ENCODE results near the gene TMEM145. TPM values are rescaled to one million over a fixed set of nuclear protein-coding genes. Genes with fewer than 3 reads are reported as not detected.

TMEM145 gene
- total RNA-seq, 1 donor from 2014 or later = 0.92 TPM

DNA sequence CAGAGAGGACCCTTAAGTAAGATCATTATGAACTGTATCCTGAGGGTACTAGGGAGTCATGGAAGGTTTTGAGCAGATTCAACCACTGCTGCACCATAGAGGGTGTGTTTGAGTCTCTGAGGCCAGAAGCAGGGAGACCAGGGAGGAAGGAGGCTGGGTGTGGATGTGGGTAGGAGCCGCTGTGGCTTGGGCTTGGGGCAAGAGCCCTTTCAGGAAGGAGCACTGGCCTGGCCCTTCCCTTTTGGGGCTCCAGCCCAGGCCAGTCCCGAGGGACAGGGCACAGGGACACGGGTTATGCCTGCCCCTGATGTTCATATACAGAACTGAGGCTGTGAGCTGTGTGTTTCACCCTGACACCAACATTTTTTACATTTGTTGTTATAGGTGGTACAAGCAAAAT is 36.8 kb upstream of the TMEM145 start:
- peaks cover 34% of the 10 kb centered on the region for H3K4me1 Mint-ChIP-seq
- H3K4me3 Mint-ChIP-seq = no peak overlapping the region
- TF ChIP-seq, protein P1, sequence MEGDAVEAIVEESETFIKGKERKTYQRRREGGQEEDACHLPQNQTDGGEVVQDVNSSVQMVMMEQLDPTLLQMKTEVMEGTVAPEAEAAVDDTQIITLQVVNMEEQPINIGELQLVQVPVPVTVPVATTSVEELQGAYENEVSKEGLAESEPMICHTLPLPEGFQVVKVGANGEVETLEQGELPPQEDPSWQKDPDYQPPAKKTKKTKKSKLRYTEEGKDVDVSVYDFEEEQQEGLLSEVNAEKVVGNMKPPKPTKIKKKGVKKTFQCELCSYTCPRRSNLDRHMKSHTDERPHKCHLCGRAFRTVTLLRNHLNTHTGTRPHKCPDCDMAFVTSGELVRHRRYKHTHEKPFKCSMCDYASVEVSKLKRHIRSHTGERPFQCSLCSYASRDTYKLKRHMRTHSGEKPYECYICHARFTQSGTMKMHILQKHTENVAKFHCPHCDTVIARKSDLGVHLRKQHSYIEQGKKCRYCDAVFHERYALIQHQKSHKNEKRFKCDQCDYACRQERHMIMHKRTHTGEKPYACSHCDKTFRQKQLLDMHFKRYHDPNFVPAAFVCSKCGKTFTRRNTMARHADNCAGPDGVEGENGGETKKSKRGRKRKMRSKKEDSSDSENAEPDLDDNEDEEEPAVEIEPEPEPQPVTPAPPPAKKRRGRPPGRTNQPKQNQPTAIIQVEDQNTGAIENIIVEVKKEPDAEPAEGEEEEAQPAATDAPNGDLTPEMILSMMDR (IDR thresholded peaks at IDR 0.05; ENCODE audit: unreplicated experiment) = no peak
- H3K27me3 Mint-ChIP-seq (ENCODE audit: low read depth) = no peaks in the 10 kb centered on the region
- peaks cover 18% of the 10 kb centered on the region for H3K36me3 Mint-ChIP-seq
- H3K9me3 Mint-ChIP-seq = no peaks in the 10 kb centered on the region
- H3K27ac Mint-ChIP-seq = no peak overlapping the region
- no peak for DNase-seq (ENCODE audit: low spot score in 2 of 2, unreplicated experiment in 2 of 2)

DNA sequence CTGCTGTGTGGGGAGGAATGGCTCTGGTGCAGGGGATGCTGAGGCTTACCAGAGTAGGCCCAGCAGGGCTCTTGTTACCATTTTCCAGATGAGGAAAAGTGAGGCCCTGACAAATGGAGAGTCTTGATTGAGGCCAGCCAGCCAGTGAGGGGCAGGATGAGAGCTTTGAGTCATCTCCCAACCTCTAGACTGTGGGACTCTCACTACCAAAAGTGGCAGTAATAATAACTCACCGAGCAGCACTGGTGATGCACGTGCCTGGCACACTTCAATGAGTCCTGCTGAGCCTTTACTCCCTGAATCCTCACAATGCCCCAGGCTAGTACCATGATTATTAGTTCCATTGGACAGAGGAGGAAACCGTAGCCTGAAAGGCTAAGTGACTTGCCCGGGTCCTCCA is 36.3 kb upstream of the TMEM145 start:
- peaks cover 18% of the 10 kb centered on the region for H3K36me3 Mint-ChIP-seq
- TF ChIP-seq, protein P1 (IDR thresholded peaks at IDR 0.05; ENCODE audit: unreplicated experiment) = no peak
- no peak overlapping the region for H3K4me3 Mint-ChIP-seq
- DNase-seq (ENCODE audit: low spot score in 2 of 2, unreplicated experiment in 2 of 2) = no peak
- peaks cover 37% of the 10 kb centered on the region for H3K4me1 Mint-ChIP-seq
- H3K27me3 Mint-ChIP-seq (ENCODE audit: low read depth) = no peaks in the 10 kb centered on the region
- H3K9me3 Mint-ChIP-seq = no peaks in the 10 kb centered on the region
- no peak overlapping the region for H3K27ac Mint-ChIP-seq

DNA sequence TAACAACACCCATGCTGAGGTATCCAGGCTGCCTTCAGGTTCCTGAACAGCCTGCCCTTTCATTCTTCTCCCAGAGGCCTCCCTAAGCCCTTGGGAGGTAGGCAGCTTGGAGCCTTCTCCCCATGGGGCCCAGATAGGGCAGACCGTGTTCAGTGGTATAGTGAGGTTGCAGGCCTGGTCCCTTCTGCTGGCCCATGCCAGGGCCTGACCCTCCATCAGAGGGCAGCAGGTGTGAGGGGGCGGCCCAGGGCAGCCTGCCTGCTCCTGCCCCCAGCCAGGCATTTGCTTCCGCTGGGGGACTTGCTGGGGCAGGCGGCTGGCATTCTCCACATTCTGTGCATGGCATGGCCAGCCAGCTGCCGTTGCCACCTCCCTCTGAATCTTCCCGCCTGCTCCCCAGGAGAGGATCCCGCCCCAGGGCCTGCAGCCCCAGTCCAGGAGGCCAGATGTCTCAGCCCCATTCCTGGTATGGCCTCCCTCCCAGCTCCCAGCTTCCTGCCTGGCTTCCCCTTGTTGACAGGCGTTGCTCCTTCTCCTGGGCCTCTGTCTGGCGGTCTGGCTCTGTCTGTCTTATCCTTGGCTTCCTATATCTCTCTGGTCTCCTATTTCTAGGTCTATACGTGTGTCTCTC is 35.2 kb upstream of the TMEM145 start:
- peak overlapping the region; percentile 78 for H3K4me3 Mint-ChIP-seq

DNA sequence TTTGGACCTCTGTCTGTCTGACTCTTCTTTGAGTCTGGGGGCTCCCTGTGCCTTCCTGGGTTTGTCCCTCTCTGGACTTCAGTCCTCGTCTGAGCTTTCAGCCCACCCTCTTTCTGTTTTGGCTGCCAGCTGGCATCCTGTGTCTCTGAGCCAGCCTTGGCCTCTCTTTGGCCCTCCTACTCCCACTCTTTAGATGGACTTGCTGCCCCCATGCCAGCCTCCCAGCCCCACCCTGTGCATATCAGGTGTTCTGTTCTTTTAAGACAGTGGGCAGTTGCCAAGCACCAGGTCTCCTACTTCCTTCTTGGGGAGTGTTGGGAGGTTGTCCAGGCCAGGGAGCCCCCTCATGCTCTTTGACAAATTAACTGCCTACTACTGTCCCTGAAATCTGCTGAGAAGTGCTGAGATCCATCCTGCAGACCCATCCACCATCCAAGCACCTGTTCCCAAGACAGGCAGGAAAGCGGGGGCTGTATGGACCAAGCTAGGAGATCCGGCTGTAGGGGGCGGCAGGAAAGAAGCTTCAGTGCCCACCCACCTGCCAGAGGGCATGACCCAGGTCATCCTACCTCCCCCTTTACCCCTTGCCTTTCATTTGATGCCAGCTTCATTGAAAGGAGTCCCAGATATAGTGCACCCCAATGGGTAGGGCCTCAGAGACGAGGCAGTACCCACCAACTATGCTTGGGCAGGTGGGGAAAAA is 34.5 kb upstream of the TMEM145 start:
- H3K36me3 Mint-ChIP-seq = peaks cover 14% of the 10 kb centered on the region
- DNase-seq (ENCODE audit: low spot score in 2 of 2, unreplicated experiment in 2 of 2) = no peak
- H3K9me3 Mint-ChIP-seq = no peaks in the 10 kb centered on the region
- no peaks in the 10 kb centered on the region for H3K27me3 Mint-ChIP-seq (ENCODE audit: low read depth)
- peaks cover 45% of the 10 kb centered on the region for H3K4me1 Mint-ChIP-seq
- TF ChIP-seq, protein P1 (IDR thresholded peaks at IDR 0.05; ENCODE audit: unreplicated experiment) = no peak
- H3K4me3 Mint-ChIP-seq = peak overlapping the region; percentile 78
- peak overlapping the region; percentile 91 for H3K27ac Mint-ChIP-seq

More for the DNA sequence above, 35.2 kb upstream of the TMEM145 start:
- Mint-ChIP-seq H3K27me3 (ENCODE audit: low read depth) (no peaks in the 10 kb centered on the region), H3K27ac (peak overlapping the region; percentile 91), H3K9me3 (no peaks in the 10 kb centered on the region), H3K36me3 (peaks cover 18% of the 10 kb centered on the region), H3K4me1 (peaks cover 45% of the 10 kb centered on the region)
- DNase-seq (ENCODE audit: low spot score in 2 of 2, unreplicated experiment in 2 of 2) = peak in 1 of 2 experiments; percentile 18
- TF ChIP-seq, protein P1 (IDR thresholded peaks at IDR 0.05; ENCODE audit: unreplicated experiment) = no peak

DNA sequence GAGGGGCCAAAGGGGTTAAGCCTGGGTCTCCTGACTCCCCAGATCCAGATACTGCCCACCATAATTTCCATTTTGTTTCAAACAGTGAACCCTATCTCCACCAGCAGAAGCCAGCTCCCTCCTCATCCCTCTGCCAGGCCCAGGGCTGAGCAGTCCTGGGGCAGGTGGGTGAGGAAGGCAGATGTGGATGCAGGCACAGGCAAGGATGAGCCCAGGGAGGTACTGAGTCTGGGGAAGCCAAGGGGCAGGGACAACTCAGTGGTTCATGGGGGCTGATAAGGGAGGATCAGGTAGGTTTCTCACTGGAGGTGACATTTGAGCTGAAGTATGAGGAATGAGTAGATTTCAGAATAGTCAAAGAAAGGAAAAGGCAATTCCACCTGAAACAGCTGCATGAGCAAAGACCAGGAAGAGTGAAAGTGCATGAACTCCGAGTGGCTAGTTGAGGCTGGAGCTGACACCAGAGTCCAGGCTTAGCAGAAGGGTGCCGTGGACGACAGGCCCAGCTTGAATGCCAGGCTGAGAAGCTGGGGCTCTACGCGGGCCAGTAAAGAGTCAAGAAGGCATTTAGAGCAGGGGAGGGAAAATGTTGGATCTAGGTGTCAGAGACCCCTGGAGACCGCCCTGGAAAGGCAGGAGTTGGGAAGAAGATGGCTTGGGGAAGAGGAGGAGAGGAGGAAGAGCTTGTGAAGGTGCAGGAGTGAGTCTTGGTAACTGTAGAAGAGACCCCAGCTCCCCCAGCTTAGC is 33.8 kb upstream of the TMEM145 start:
- Mint-ChIP-seq H3K36me3 (peaks cover 13% of the 10 kb centered on the region), H3K4me3 (peak overlapping the region; percentile 78), H3K27me3 (ENCODE audit: low read depth) (no peaks in the 10 kb centered on the region), H3K9me3 (no peaks in the 10 kb centered on the region), H3K4me1 (peaks cover 45% of the 10 kb centered on the region), H3K27ac (peak overlapping the region; percentile 91)
- TF ChIP-seq, protein P1 (IDR thresholded peaks at IDR 0.05; ENCODE audit: unreplicated experiment) = no peak
- no peak for DNase-seq (ENCODE audit: low spot score in 2 of 2, unreplicated experiment in 2 of 2)

Data from mesothelial cell of epicardium (in vitro differentiated cells).